ENCODE results near the gene AP3S2. TPM values are rescaled to one million over a fixed set of nuclear protein-coding genes. Genes with fewer than 3 reads are reported as not detected.
A peak's percentile ranks its signal among the peaks of the same experiment; 100 is the strongest.

The AP3S2 gene
- total and polyA plus RNA-seq, 2 of the 13 experiments (the other 11 are each of a cell fraction or from before 2014, with no cell fraction given) = 17.6 to 44.4 TPM

DNA sequence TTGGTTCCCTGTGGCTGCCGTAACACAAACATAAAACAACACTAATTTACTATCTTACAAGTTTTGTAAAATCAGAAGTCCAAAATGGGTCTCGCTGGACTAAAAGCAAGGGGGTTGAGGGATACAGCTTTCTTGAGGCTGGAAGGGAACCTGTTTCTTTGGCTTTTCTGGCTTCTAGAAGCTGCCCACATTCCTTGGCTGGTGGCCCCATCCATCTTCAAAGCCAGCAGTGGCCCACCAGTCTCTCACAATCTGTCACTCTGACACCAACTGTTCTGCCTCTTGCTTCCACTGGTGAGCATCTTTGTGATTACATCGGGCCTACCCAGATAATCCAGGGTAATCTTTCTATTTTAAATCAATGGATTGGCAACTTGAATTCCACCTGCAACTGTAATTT is 78.0 kb downstream of the AP3S2 start:
- H2AFZ ChIP-seq (ENCODE audit: low read length) = no peak overlapping the region
- DNase-seq (ENCODE audit: low spot score) (no peak), FAIRE-seq (no peak), ATAC-seq (no peak)
- ChIA-PET CTCF (ENCODE audit: low intra/inter-chr PET ratio, low total read pairs) (no interaction called here), POLR2A (interaction anchor here (1.7 to 1.8 kb wide), 2 partner anchors 10 to 32 kb away, joined by 5 to 14 read pairs; no protein-coding TSS in a partner anchor)
- H3K27me3 ChIP-seq (ENCODE audit: control insufficient read depth in 1 of 2, insufficient read depth in 2 of 2, low read length in 2 of 2) = peaks cover 0 to 1% of the 10 kb centered on the region in 2 experiments; a peak in 1 of 5 replicates
- no peaks in the 10 kb centered on the region for H3K36me3 ChIP-seq (replicated peaks in 1 of 2; ENCODE audit: control insufficient read depth in 1 of 2, insufficient read depth in 2 of 2, low read length in 2 of 2)
- no peaks in the 10 kb centered on the region for H4K20me1 ChIP-seq (ENCODE audit: insufficient read depth, low read length)
- in situ Hi-C loops (cut with HindIII; ENCODE audit: extremely low pct_ligation_motif_present, low pct_unique_long_range_greater_than_20kb) = no loop called here
- intact Hi-C loops (cut with micrococcal nuclease; ENCODE audit: unreplicated experiment) = no loop called here
- H3K9me3 ChIP-seq (ENCODE audit: low read length) = no peaks in the 10 kb centered on the region
- H3K4me3 ChIP-seq (replicated peaks in 1 of 3; ENCODE audit: insufficient read depth in 1 of 3, low read depth in 2 of 3, low read length in 3 of 3) = no peak overlapping the region
- H3K4me1 ChIP-seq (ENCODE audit: insufficient read depth, low read length) = peaks cover 64% of the 10 kb centered on the region
- H3K4me2 ChIP-seq (ENCODE audit: low read depth, low read length) = no peak overlapping the region
- TF ChIP-seq ZNF780A (CRISPR knock-in tag; IDR thresholded peaks at IDR 0.05) (no peak), ZNF543 (CRISPR knock-in tag; IDR thresholded peaks at IDR 0.05) (peak; percentile 84)
- WGBS (ENCODE audit: low lambda C conversion rate) = 80% methylated on average over 3 of the region's 3 CpGs
- H3K9ac ChIP-seq (ENCODE audit: insufficient read depth, low read depth, low read length) = no peak overlapping the region
- H3K27ac ChIP-seq (ENCODE audit: extremely low read length, insufficient read depth, low read length) = no peak overlapping the region
- peaks cover 22% of the 10 kb centered on the region for H3K79me2 ChIP-seq (ENCODE audit: insufficient read depth, low read length)
- BruUV-seq (replicated peaks) = no TSS peak

DNA sequence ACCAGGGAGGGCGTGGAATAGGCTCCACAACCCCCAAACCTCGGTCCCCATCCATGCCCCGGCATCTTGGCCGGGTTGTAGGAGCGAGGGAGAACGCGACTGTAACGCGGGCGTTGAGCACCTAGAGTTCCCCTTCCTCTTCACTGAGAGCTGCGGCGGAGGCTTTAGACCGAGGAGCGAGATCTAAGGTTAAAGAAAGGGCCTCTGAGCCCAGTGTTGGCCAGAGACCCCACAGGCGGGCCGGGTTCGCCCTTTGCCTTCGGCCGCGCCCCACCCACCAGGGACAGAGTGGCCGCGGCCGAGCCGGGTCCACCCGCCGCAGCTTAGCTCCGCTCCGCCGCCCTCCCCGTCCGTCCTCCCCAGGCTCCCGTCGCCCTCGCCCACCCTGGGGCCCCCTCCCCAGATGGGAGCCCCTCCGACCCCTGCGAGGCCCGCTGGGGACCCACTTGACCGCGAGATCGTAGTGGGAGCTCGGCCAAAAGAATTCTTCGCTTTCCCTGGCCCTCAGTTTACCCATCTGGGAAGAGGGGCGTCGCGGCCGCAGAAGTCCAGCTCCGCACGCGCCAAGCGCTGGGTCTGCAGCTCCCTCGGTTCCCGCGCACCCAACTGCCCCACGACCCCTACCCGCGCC is 79.6 kb downstream of the AP3S2 start:
- no peaks in the 10 kb centered on the region for H3K9me3 ChIP-seq (ENCODE audit: low read length)
- ChIA-PET POLR2A (interaction anchor here (0.8 to 1.8 kb wide), 12 partner anchors 8 to 80 kb away, joined by 3 to 14 read pairs (median 4); no protein-coding TSS in a partner anchor), CTCF (ENCODE audit: low intra/inter-chr PET ratio, low total read pairs) (no interaction called here)
- peak overlapping the region; percentile 78 to 94 (median 88) for H3K4me3 ChIP-seq (replicated peaks in 1 of 3; ENCODE audit: insufficient read depth in 1 of 3, low read depth in 2 of 3, low read length in 3 of 3)
- H3K27ac ChIP-seq (ENCODE audit: extremely low read length, insufficient read depth, low read length) = peak overlapping the region; percentile 91
- intact Hi-C loops (cut with micrococcal nuclease; ENCODE audit: unreplicated experiment) (loop anchor here (5.0 kb wide), 2 partner anchors 33 to 52 kb away; no protein-coding TSS in a partner anchor), in situ Hi-C loops (cut with HindIII; ENCODE audit: extremely low pct_ligation_motif_present, low pct_unique_long_range_greater_than_20kb) (no loop called here)
- H2AFZ ChIP-seq (ENCODE audit: low read length) = no peak overlapping the region
- H3K4me1 ChIP-seq (ENCODE audit: insufficient read depth, low read length) = peaks cover 74% of the 10 kb centered on the region
- peak overlapping the region; percentile 87 for H3K4me2 ChIP-seq (ENCODE audit: low read depth, low read length)
- H3K9ac ChIP-seq (ENCODE audit: insufficient read depth, low read depth, low read length) = peak overlapping the region; percentile 89
- no peaks in the 10 kb centered on the region for H4K20me1 ChIP-seq (ENCODE audit: insufficient read depth, low read length)
- H3K27me3 ChIP-seq (ENCODE audit: control insufficient read depth in 1 of 2, insufficient read depth in 2 of 2, low read length in 2 of 2) = no peaks in the 10 kb centered on the region; a peak in 1 of 5 replicates
- 1% methylated on average over 15 of the region's 56 CpGs for WGBS (ENCODE audit: low lambda C conversion rate)
- peaks cover 22% of the 10 kb centered on the region for H3K79me2 ChIP-seq (ENCODE audit: insufficient read depth, low read length)
- DNase-seq (ENCODE audit: low spot score) (no peak), FAIRE-seq (no peak), ATAC-seq (peak; percentile 35)
- H3K36me3 ChIP-seq (replicated peaks in 1 of 2; ENCODE audit: control insufficient read depth in 1 of 2, insufficient read depth in 2 of 2, low read length in 2 of 2) = no peaks in the 10 kb centered on the region
- BruUV-seq (replicated peaks) = TSS peak; percentile 56
- TF ChIP-seq, protein P1, sequence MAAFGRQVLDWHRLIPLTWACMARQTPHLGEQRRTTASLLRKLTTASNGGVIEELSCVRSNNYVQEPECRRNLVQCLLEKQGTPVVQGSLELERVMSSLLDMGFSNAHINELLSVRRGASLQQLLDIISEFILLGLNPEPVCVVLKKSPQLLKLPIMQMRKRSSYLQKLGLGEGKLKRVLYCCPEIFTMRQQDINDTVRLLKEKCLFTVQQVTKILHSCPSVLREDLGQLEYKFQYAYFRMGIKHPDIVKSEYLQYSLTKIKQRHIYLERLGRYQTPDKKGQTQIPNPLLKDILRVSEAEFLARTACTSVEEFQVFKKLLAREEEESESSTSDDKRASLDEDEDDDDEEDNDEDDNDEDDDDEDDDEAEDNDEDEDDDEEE (CRISPR knock-in tag; IDR thresholded peaks at IDR 0.05) = 0 out of 2 replicates have a peak, but pooled peaks have one; percentile 57
- no peak for TF ChIP-seq CHD4 (IDR thresholded peaks at IDR 0.05; ENCODE audit: borderline replicate concordance, low read length)
- TF ChIP-seq JUND (CRISPR knock-in tag; IDR thresholded peaks at IDR 0.05) = no peak
- no peak for TF ChIP-seq ZSCAN12 (CRISPR knock-in tag; IDR thresholded peaks at IDR 0.05)
- TF ChIP-seq POLR2A (IDR thresholded peaks at IDR 0.05; ENCODE audit: insufficient read depth in 1 of 2, low read depth in 2 of 2, low read length in 2 of 2) = peak in 1 of 2 experiments; percentile 24; a peak in 1 of 4 replicates
- 0 out of 2 replicates have a peak, but pooled peaks have one; percentile 11 for TF ChIP-seq SAP130 (CRISPR knock-in tag; IDR thresholded peaks at IDR 0.05; ENCODE audit: low read depth)
- TF ChIP-seq, protein P2, sequence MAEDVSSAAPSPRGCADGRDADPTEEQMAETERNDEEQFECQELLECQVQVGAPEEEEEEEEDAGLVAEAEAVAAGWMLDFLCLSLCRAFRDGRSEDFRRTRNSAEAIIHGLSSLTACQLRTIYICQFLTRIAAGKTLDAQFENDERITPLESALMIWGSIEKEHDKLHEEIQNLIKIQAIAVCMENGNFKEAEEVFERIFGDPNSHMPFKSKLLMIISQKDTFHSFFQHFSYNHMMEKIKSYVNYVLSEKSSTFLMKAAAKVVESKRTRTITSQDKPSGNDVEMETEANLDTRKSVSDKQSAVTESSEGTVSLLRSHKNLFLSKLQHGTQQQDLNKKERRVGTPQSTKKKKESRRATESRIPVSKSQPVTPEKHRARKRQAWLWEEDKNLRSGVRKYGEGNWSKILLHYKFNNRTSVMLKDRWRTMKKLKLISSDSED (CRISPR knock-in tag; IDR thresholded peaks at IDR 0.05) = no peak
- TF ChIP-seq ATF7-NPFF (CRISPR knock-in tag; IDR thresholded peaks at IDR 0.05; ENCODE audit: low read depth) = peak; percentile 34; the same call in 1 of the 2 replicates
- no peak for TF ChIP-seq SIN3B (IDR thresholded peaks at IDR 0.05; ENCODE audit: low read length)
- TF ChIP-seq, protein P3, sequence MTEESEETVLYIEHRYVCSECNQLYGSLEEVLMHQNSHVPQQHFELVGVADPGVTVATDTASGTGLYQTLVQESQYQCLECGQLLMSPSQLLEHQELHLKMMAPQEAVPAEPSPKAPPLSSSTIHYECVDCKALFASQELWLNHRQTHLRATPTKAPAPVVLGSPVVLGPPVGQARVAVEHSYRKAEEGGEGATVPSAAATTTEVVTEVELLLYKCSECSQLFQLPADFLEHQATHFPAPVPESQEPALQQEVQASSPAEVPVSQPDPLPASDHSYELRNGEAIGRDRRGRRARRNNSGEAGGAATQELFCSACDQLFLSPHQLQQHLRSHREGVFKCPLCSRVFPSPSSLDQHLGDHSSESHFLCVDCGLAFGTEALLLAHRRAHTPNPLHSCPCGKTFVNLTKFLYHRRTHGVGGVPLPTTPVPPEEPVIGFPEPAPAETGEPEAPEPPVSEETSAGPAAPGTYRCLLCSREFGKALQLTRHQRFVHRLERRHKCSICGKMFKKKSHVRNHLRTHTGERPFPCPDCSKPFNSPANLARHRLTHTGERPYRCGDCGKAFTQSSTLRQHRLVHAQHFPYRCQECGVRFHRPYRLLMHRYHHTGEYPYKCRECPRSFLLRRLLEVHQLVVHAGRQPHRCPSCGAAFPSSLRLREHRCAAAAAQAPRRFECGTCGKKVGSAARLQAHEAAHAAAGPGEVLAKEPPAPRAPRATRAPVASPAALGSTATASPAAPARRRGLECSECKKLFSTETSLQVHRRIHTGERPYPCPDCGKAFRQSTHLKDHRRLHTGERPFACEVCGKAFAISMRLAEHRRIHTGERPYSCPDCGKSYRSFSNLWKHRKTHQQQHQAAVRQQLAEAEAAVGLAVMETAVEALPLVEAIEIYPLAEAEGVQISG (CRISPR knock-in tag; IDR thresholded peaks at IDR 0.05) = peak; percentile 29; the same call in 1 of the 2 replicates

Measured in HepG2 (cell line).